K562 (cell line): Measurements from ENCODE around the gene FRMD3. TPM values are rescaled to one million over a fixed set of nuclear protein-coding genes. Genes with fewer than 3 reads are reported as not detected.

ENCODE experiments used
- polyA plus RNA-seq, 8 experiments: library from polyadenylated mRNA; depleted of rRNA in 4 of 8; stranded (reverse) in 5 of 8; unstranded in 3 of 8; fragments of >200 nt; fragmentation: Nextera tagmentation in 2 of 8; fragmentation: Illumina TruSeq in 1 of 8; extraction: Ambion mirVana in 2 of 8; extraction: Trizol in 1 of 8; gene quantifications; 2 replicates each; pipeline versions ENCODE4 v1.2.1 to v1.2.3, GENCODE V29; 2011 to 2014; ENCODE audit warnings: inconsistent platforms in 1 of 8, missing spikeins in 1 of 8
- total RNA-seq, 7 experiments: library from RNA; depleted of rRNA in 6 of 7; stranded (reverse); fragments of >200 nt in 6 of 7; fragmentation: Illumina TruSeq in 2 of 7; extraction: Trizol in 2 of 7; gene quantifications; 2 replicates each; pipeline versions ENCODE4 v1.2.1 to v1.2.3, GENCODE V29; 2011 to 2021; ENCODE audit warnings: low replicate concordance in 1 of 7
- TF ChIP-seq, protein P1 (sequence below): fragments of 450-650 bp; IDR thresholded peaks from 2 replicates; pipeline ENCODE4 v1.6.1; 2016; ENCODE audit warnings: mild to moderate bottlenecking, moderate library complexity

The FRMD3 gene
- total and polyA plus RNA-seq, 9 of the 15 experiments (the other 6 are each of a cell fraction or from before 2014, with no cell fraction given), result 0.09 to 0.51 (median 0.21) TPM

DNA sequence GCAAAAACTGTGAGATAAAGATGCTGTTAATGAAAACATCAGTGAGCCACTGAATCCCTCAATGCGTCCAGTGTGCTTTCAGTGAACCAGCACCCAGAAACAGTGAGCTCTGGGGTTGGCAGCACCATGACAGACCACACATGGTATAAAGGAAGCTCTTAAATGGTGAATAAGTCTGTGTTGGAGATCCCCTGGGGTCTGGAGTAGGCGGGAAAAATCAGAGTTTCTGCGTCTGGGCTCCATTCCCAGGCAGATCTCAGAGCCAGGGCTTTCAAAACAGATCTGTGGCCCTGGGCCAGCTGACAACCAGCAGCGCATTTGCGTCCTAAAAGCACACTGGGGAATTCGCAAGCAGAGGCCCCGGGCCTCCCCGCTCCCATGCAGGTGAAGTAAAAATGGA lies 233.5 kb downstream of the FRMD3 start (continued):
- TF ChIP-seq, protein P1, sequence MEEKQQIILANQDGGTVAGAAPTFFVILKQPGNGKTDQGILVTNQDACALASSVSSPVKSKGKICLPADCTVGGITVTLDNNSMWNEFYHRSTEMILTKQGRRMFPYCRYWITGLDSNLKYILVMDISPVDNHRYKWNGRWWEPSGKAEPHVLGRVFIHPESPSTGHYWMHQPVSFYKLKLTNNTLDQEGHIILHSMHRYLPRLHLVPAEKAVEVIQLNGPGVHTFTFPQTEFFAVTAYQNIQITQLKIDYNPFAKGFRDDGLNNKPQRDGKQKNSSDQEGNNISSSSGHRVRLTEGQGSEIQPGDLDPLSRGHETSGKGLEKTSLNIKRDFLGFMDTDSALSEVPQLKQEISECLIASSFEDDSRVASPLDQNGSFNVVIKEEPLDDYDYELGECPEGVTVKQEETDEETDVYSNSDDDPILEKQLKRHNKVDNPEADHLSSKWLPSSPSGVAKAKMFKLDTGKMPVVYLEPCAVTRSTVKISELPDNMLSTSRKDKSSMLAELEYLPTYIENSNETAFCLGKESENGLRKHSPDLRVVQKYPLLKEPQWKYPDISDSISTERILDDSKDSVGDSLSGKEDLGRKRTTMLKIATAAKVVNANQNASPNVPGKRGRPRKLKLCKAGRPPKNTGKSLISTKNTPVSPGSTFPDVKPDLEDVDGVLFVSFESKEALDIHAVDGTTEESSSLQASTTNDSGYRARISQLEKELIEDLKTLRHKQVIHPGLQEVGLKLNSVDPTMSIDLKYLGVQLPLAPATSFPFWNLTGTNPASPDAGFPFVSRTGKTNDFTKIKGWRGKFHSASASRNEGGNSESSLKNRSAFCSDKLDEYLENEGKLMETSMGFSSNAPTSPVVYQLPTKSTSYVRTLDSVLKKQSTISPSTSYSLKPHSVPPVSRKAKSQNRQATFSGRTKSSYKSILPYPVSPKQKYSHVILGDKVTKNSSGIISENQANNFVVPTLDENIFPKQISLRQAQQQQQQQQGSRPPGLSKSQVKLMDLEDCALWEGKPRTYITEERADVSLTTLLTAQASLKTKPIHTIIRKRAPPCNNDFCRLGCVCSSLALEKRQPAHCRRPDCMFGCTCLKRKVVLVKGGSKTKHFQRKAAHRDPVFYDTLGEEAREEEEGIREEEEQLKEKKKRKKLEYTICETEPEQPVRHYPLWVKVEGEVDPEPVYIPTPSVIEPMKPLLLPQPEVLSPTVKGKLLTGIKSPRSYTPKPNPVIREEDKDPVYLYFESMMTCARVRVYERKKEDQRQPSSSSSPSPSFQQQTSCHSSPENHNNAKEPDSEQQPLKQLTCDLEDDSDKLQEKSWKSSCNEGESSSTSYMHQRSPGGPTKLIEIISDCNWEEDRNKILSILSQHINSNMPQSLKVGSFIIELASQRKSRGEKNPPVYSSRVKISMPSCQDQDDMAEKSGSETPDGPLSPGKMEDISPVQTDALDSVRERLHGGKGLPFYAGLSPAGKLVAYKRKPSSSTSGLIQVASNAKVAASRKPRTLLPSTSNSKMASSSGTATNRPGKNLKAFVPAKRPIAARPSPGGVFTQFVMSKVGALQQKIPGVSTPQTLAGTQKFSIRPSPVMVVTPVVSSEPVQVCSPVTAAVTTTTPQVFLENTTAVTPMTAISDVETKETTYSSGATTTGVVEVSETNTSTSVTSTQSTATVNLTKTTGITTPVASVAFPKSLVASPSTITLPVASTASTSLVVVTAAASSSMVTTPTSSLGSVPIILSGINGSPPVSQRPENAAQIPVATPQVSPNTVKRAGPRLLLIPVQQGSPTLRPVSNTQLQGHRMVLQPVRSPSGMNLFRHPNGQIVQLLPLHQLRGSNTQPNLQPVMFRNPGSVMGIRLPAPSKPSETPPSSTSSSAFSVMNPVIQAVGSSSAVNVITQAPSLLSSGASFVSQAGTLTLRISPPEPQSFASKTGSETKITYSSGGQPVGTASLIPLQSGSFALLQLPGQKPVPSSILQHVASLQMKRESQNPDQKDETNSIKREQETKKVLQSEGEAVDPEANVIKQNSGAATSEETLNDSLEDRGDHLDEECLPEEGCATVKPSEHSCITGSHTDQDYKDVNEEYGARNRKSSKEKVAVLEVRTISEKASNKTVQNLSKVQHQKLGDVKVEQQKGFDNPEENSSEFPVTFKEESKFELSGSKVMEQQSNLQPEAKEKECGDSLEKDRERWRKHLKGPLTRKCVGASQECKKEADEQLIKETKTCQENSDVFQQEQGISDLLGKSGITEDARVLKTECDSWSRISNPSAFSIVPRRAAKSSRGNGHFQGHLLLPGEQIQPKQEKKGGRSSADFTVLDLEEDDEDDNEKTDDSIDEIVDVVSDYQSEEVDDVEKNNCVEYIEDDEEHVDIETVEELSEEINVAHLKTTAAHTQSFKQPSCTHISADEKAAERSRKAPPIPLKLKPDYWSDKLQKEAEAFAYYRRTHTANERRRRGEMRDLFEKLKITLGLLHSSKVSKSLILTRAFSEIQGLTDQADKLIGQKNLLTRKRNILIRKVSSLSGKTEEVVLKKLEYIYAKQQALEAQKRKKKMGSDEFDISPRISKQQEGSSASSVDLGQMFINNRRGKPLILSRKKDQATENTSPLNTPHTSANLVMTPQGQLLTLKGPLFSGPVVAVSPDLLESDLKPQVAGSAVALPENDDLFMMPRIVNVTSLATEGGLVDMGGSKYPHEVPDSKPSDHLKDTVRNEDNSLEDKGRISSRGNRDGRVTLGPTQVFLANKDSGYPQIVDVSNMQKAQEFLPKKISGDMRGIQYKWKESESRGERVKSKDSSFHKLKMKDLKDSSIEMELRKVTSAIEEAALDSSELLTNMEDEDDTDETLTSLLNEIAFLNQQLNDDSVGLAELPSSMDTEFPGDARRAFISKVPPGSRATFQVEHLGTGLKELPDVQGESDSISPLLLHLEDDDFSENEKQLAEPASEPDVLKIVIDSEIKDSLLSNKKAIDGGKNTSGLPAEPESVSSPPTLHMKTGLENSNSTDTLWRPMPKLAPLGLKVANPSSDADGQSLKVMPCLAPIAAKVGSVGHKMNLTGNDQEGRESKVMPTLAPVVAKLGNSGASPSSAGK, result no peak
